SK-N-SH treated with all-trans-retinoic acid at 6 μM for 48 hours (cell line): ENCODE data around the gene TGFB2.

ENCODE experiments used
- ATAC-seq: fragments of 200-7000 bp; cut with Tn5 transposase; 3 replicates; pipeline ENCODE4 v1.9.1; 2020; ENCODE audit warnings: mild to moderate bottlenecking, moderate library complexity
- ARNTL ChIP-seq: fragments of 450-650 bp; formaldehyde crosslinking; IDR thresholded peaks from 2 replicates; pipeline ENCODE4 v1.5.0; 2020; ENCODE audit warnings: low read depth, mild to moderate bottlenecking, moderate library complexity, borderline replicate concordance
- BACH2 ChIP-seq: fragments of 250-450 bp; sonication (Bioruptor Pico); IDR thresholded peaks from 2 replicates; pipeline ENCODE4 v1.9.0; 2021; ENCODE audit warnings: mild to moderate bottlenecking, borderline replicate concordance
- ESRRG ChIP-seq: fragments of 250-450 bp; sonication (Bioruptor Pico); IDR thresholded peaks from 2 replicates; pipeline ENCODE4 v1.6.1; 2021; ENCODE audit warnings: mild to moderate bottlenecking
- GLIS3 ChIP-seq: fragments of 250-450 bp; sonication (Bioruptor Pico); IDR thresholded peaks from 2 replicates; pipeline ENCODE4 v1.5.0; 2020; ENCODE audit warnings: mild to moderate bottlenecking, moderate library complexity
- ISL1 ChIP-seq: fragments of 250-450 bp; sonication (Bioruptor Pico); IDR thresholded peaks from 2 replicates; pipeline ENCODE4 v2.1.2; 2022; ENCODE audit warnings: mild to moderate bottlenecking, moderate library complexity
- OSR1 ChIP-seq: fragments of 250-450 bp; sonication (Bioruptor Pico); IDR thresholded peaks from 2 replicates; pipeline ENCODE4 v1.8.0; 2022; ENCODE audit warnings: moderate library complexity, mild to moderate bottlenecking, inconsistent platforms
- PPARA ChIP-seq: fragments of 250-450 bp; sonication (Bioruptor Pico); IDR thresholded peaks from 2 replicates; pipeline ENCODE4 v1.5.0; 2020; ENCODE audit warnings: mild to moderate bottlenecking, borderline replicate concordance
- RARB ChIP-seq: fragments of 250-450 bp; sonication (Bioruptor Pico); IDR thresholded peaks from 2 replicates; pipeline ENCODE4 v1.8.0; 2021; ENCODE audit warnings: mild to moderate bottlenecking, moderate library complexity
- SNAI2 ChIP-seq: fragments of 250-450 bp; sonication (Bioruptor Pico); IDR thresholded peaks from 2 replicates; pipeline ENCODE4 v1.5.0; 2020; ENCODE audit warnings: mild to moderate bottlenecking, moderate library complexity
- TCF4 ChIP-seq: fragments of 250-450 bp; sonication (Bioruptor Pico); IDR thresholded peaks from 2 replicates; pipeline ENCODE4 v1.8.0; 2021; ENCODE audit warnings: mild to moderate bottlenecking, moderate library complexity, borderline replicate concordance
- ZC3H10 ChIP-seq: fragments of 250-450 bp; sonication (Bioruptor Pico); IDR thresholded peaks from 2 replicates; pipeline ENCODE4 v1.5.1; 2021; ENCODE audit warnings: mild to moderate bottlenecking, moderate library complexity
- ZFP3 ChIP-seq: fragments of 250-450 bp; sonication (Bioruptor Pico); IDR thresholded peaks from 2 replicates; pipeline ENCODE4 v1.5.0; 2020; ENCODE audit warnings: mild to moderate bottlenecking, moderate library complexity
- ZFP30 ChIP-seq: fragments of 450-650 bp; formaldehyde crosslinking; IDR thresholded peaks from 2 replicates; pipeline ENCODE4 v1.5.0; 2022; ENCODE audit warnings: mild to moderate bottlenecking, moderate library complexity
- ZNF565 ChIP-seq: fragments of 450-650 bp; formaldehyde crosslinking; conservative IDR thresholded peaks from 2 replicates; pipeline ENCODE4 v1.5.0; 2020; ENCODE audit warnings: low read depth, mild to moderate bottlenecking, moderate library complexity
- ZNF70 ChIP-seq: fragments of 450-650 bp; formaldehyde crosslinking; IDR thresholded peaks from 2 replicates; pipeline ENCODE4 v1.5.0; 2020; ENCODE audit warnings: mild to moderate bottlenecking, moderate library complexity
- ZNF8 ChIP-seq: fragments of 450-650 bp; formaldehyde crosslinking; IDR thresholded peaks from 2 replicates; pipeline ENCODE4 v1.5.0; 2020; ENCODE audit warnings: mild to moderate bottlenecking, moderate library complexity
- TF ChIP-seq, protein P1 (sequence below): fragments of 250-450 bp; sonication (Bioruptor Pico); IDR thresholded peaks from 2 replicates; pipeline ENCODE4 v1.5.0; 2020; ENCODE audit warnings: mild to moderate bottlenecking, moderate library complexity
- TF ChIP-seq, protein P2 (sequence below): fragments of 250-450 bp; sonication (Bioruptor Pico); IDR thresholded peaks from 2 replicates; pipeline ENCODE4 v1.8.0; 2021; ENCODE audit warnings: low read depth, mild to moderate bottlenecking, moderate library complexity, borderline replicate concordance
- TF ChIP-seq, protein P3 (sequence below): fragments of 250-450 bp; sonication (Bioruptor Pico); IDR thresholded peaks from 2 replicates; pipeline ENCODE4 v1.5.1; 2021; ENCODE audit warnings: mild to moderate bottlenecking, moderate library complexity
- TF ChIP-seq, protein P4 (sequence below): fragments of 250-450 bp; sonication (Bioruptor Pico); IDR thresholded peaks from 2 replicates; pipeline ENCODE4 v1.5.1; 2020; ENCODE audit warnings: low read depth, mild to moderate bottlenecking, moderate library complexity

The TGFB2 gene

DNA sequence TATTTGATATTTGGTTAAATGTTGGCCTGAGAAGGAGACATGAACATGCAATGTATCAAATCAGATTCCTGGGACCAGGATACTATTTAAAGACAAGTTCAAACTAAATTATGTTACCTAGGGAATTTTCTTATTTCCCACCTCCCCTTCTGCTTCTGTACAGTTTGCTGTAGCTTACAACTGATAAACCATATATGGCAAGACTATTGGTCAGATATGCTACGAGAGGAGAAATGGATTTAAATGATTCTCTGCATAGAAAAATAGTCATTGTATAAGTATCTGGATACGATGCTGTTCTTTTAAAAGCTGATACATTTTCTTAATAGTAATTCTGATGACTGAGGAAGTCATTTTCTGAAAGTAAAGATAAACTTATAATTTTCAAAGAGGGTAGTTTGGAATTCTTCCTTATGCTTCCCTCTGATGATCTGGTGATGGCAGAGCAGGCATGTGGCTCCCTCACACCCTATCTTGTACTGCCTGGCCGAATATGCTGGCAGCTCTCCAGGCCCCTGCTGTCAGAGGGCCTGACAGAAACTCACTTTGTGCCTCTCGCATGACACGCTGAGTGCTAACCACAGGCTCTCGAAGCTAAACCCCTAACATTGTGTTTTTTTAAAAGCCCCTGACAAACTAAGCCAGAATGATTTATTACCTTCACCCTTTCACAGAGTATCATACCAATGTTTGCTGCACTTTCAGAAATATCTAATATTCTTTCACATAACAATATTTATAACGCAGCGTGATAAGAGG is 40.7 kb upstream of the TGFB2 start:
- TF ChIP-seq, protein P1, sequence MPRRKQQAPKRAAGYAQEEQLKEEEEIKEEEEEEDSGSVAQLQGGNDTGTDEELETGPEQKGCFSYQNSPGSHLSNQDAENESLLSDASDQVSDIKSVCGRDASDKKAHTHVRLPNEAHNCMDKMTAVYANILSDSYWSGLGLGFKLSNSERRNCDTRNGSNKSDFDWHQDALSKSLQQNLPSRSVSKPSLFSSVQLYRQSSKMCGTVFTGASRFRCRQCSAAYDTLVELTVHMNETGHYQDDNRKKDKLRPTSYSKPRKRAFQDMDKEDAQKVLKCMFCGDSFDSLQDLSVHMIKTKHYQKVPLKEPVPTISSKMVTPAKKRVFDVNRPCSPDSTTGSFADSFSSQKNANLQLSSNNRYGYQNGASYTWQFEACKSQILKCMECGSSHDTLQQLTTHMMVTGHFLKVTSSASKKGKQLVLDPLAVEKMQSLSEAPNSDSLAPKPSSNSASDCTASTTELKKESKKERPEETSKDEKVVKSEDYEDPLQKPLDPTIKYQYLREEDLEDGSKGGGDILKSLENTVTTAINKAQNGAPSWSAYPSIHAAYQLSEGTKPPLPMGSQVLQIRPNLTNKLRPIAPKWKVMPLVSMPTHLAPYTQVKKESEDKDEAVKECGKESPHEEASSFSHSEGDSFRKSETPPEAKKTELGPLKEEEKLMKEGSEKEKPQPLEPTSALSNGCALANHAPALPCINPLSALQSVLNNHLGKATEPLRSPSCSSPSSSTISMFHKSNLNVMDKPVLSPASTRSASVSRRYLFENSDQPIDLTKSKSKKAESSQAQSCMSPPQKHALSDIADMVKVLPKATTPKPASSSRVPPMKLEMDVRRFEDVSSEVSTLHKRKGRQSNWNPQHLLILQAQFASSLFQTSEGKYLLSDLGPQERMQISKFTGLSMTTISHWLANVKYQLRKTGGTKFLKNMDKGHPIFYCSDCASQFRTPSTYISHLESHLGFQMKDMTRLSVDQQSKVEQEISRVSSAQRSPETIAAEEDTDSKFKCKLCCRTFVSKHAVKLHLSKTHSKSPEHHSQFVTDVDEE (CRISPR knock-in tag) = no peak
- TF ChIP-seq ZFP30 (CRISPR knock-in tag) = no peak
- no peak for TF ChIP-seq SNAI2 (CRISPR knock-in tag)
- no peak for TF ChIP-seq ZFP3 (CRISPR knock-in tag)
- TF ChIP-seq OSR1 (CRISPR knock-in tag) = no peak
- TF ChIP-seq PPARA (CRISPR knock-in tag) = no peak
- TF ChIP-seq GLIS3 (CRISPR knock-in tag) = no peak
- TF ChIP-seq, protein P2, sequence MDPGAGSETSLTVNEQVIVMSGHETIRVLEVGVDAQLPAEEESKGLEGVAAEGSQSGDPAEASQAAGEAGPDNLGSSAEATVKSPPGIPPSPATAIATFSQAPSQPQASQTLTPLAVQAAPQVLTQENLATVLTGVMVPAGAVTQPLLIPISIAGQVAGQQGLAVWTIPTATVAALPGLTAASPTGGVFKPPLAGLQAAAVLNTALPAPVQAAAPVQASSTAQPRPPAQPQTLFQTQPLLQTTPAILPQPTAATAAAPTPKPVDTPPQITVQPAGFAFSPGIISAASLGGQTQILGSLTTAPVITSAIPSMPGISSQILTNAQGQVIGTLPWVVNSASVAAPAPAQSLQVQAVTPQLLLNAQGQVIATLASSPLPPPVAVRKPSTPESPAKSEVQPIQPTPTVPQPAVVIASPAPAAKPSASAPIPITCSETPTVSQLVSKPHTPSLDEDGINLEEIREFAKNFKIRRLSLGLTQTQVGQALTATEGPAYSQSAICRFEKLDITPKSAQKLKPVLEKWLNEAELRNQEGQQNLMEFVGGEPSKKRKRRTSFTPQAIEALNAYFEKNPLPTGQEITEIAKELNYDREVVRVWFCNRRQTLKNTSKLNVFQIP (CRISPR knock-in tag) = no peak
- TF ChIP-seq, protein P3, sequence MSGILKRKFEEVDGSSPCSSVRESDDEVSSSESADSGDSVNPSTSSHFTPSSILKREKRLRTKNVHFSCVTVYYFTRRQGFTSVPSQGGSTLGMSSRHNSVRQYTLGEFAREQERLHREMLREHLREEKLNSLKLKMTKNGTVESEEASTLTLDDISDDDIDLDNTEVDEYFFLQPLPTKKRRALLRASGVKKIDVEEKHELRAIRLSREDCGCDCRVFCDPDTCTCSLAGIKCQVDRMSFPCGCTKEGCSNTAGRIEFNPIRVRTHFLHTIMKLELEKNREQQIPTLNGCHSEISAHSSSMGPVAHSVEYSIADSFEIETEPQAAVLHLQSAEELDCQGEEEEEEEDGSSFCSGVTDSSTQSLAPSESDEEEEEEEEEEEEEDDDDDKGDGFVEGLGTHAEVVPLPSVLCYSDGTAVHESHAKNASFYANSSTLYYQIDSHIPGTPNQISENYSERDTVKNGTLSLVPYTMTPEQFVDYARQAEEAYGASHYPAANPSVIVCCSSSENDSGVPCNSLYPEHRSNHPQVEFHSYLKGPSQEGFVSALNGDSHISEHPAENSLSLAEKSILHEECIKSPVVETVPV (CRISPR knock-in tag) = no peak
- TF ChIP-seq TCF4 (CRISPR knock-in tag) = no peak
- no peak for TF ChIP-seq ESRRG
- no peak for TF ChIP-seq ISL1 (CRISPR knock-in tag)
- no peak for TF ChIP-seq ZNF70 (CRISPR knock-in tag)
- no peak for TF ChIP-seq ARNTL (CRISPR knock-in tag)
- TF ChIP-seq, protein P4, sequence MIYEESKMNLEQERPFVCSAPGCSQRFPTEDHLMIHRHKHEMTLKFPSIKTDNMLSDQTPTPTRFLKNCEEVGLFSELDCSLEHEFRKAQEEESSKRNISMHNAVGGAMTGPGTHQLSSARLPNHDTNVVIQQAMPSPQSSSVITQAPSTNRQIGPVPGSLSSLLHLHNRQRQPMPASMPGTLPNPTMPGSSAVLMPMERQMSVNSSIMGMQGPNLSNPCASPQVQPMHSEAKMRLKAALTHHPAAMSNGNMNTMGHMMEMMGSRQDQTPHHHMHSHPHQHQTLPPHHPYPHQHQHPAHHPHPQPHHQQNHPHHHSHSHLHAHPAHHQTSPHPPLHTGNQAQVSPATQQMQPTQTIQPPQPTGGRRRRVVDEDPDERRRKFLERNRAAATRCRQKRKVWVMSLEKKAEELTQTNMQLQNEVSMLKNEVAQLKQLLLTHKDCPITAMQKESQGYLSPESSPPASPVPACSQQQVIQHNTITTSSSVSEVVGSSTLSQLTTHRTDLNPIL (CRISPR knock-in tag) = no peak
- ATAC-seq = peak; percentile 78

DNA sequence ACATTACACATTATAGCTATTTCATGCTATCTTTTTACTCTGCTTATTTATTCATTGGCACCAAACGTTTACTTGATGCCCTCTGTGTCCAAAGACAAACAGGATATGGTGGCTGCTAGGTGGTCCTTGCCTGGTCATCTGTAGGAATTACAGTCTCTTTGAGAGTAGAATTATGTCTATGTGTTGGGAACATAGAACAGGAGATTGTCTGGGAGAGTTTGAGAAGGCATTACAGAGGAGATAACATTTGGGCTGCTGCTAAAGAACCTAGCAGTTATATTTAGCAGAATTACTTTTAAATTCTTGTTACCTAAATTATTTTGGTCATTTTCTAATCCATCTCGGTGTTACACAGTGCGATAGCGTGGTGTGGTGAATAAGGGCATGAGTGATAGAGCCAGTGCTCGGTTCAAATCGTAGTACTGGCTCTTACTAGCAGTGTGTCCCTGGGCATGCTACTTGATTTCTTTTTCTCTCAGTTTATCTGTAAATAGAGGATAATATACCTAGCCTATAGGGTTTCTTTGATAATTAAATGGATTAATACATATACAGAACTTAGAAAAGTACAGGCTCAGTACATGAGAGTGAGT is 39.6 kb upstream of the TGFB2 start:
- no peak for TF ChIP-seq BACH2 (CRISPR knock-in tag)
- no peak for ATAC-seq

DNA sequence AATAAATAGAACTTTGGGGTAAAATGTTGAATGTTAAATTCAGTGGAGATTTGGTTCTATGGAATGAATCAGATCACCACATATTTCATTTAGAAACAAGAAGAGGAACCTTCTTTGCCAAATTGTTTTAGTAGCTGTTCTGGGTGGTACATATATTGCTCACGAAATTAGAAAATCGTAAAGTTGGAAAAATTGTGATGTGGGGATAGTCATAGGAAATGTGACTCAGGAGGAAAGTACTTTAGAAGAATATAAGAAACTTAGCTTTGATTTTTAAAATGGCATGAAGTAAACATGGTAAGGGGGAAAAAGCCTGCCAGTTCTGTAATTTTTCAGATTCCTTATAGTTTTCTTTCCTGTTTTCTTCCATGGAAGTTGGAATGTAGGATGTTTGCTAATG is 32.6 kb upstream of the TGFB2 start:
- no peak for ATAC-seq
- TF ChIP-seq ARNTL (CRISPR knock-in tag) (no peak), ZNF565 (CRISPR knock-in tag) (no peak), ZNF8 (no peak), OSR1 (CRISPR knock-in tag) (no peak), ESRRG (no peak), RARB (CRISPR knock-in tag) (no peak), SNAI2 (CRISPR knock-in tag) (no peak), ZFP3 (CRISPR knock-in tag) (no peak), ZC3H10 (CRISPR knock-in tag) (no peak), BACH2 (CRISPR knock-in tag) (no peak), PPARA (CRISPR knock-in tag) (no peak), ZFP30 (CRISPR knock-in tag) (no peak)
- TF ChIP-seq, protein P1 (CRISPR knock-in tag) = no peak
- TF ChIP-seq, protein P4 (CRISPR knock-in tag) = no peak
- TF ChIP-seq, protein P2 (CRISPR knock-in tag) = no peak
